Iris pigment epithelial cell (primary cell): ENCODE results near the gene TNNT2.

Source experiments
- DNase-seq: peaks from one replicate; pipeline ENCODE4 v3.0.0-alpha.2; 2011; ENCODE audit warnings: low read depth

Gene TNNT2

DNA sequence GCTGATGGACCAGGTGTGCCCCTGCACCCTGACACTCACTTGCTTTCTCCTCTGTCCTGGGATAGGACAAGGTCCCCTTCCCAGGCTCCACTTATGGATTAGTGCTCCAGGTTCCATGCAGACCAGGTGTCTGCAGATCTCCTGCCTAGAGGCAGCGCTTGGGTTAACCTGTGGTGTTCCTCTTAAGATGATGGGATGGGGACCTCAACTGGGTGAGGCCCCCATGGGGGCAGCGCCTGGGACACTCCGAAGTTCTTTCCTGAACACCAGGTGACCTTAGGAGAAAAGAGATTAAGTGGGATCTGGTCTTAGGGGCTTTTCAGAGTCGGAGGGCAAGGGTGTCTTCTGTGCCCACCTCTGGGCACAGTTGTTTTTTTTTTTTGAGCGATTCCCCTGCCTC lies 21.2 kb downstream of the TNNT2 start:
- DNase-seq: no peak

DNA sequence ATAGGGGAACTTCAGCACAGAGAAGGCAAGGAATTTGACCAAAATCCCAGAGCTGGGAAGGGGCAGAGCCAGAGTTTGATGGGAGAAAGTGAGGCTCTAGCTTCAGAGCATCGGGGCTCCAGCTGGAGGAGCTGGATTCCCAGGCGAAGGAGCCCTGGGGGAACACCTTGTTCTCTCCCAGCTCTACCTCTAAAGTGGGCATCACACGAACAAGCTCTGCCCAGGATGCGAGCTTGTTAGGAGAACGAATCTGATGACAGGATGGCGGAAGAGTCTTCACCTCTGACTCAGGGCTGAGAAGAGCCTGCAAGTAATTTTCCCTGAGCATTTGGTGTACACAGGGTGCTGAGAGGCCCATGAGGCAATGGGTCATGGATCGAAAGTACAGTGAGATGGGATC lies 22.0 kb downstream of the TNNT2 start:
- no peak for DNase-seq

DNA sequence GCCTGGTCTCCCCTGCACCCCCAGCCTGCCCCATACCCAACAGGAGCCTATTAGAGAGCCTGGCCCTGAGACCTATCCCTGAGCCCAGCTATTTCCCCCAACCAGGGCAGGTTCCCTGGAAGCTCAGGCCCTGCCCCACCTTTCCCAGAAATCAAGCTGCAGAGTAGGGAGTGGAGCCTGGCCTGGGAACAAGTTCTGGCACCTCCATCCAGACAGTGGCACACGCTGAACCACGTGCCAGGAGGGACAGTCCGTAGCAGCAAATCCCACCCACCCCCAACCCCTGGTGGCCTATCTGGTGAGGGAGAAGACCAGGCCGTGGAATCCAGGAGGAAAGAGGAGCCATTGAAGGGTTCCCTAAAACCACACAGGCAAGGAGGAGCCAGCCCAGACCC lies 22.6 kb downstream of the TNNT2 start:
- DNase-seq: no peak

DNA sequence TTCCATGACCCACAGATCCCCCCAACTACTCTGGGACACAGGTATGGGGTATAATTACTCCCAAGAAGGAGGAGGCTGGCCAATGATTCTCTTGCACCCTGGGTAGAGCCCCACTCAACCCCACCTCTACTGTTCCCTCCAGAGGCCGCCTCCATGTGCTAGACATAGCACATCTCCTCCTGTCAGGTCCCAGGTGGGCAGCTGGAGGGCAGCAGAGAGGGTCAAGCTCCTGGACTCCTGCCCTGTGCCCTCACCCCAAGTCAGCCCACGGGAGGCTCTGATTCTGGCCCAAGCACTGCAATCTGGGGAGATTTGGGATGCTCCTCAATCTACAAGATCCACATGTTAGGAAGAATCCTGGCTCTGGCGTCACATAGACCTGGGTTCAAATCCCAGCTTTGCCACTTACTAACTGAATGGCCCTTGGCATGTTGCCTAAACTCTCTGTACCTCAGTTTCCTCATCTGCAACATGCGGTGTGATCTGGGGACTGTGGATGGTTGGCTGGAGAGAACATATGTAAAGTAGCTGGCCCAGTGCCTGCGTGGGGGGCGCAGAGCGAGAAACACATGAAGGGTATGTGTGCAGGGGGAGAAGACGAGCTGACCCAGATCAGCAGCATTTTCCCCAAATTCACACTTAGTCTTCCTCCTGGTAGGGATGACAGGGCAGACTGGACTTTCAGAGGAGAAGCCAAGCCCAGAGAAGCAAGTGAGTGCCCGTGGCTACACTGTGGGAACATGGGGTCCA lies 23.2 kb downstream of the TNNT2 start:
- no peak for DNase-seq

DNA sequence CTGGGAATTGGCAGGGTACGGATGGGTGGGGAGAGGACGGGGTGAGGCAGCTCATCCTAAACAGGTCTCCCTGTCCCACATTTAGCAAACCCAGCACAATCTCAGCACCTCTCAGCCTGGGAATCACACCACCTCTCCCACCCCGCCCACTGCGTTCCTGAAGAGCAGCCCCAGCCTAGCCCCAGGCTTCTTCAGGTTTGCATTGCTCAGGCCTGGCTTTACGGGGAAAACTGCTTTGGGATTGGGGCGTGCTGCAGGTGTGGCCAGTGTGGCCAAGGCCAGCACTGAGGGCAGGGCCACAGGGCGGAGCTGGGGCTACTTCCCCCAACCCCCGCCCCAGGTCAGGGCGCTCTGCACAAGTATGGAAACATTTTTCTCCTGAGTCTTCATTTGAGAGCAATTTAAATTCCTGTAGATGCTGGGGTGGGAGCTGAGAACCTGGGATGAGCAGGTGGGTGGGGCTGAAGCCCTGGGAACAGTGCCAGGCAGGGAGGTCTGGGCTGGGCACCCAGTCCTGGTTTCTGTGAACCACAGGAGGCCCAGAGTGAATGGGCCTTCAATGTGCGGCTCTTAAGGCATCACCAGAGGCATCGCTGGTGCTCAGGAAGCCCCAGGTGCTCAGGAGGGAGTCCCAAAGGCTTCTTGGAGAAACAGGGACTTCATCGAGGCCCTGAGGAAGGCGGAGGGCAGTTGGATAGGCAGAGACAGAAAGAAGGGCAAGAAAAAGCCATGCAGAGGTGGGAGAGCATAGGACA lies 24.1 kb downstream of the TNNT2 start:
- DNase-seq: no peak

DNA sequence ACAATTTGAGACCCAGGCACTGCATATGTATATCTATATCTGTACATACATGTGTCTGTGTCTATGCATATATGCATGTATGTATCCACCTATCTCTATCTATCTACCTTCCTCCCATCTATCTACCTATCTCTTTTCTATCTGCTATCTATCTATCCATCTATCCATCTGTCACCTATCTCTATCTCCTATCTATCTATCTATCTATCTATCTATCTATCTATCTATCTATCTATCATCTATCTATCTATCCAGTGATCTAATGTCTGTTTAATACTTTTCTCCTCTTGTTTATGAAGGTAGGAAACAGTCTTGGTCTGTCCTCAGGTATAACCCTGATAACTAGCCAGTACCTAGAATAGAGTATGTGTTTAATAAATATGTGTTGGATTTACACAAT lies 25.9 kb downstream of the TNNT2 start:
- no peak for DNase-seq

DNA sequence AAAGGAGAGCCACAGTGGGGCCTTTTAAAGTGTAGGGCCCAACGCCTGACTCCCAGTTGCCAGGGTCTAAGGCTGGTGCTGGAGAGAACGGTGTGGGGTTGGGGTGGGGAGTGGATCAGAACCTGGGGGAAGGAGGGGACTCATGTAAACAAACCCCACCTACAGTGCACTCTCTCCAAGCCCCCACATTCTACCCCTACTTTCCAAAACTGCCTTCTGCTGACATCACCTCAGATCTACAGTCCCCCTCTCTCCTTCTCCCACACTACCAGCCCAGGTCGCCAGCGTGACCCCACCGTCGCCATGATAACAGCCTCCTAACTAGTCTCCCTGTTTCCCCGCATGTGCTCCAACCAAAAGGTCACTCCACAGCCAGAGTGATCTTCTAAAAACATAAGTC lies 26.6 kb downstream of the TNNT2 start:
- no peak for DNase-seq

DNA sequence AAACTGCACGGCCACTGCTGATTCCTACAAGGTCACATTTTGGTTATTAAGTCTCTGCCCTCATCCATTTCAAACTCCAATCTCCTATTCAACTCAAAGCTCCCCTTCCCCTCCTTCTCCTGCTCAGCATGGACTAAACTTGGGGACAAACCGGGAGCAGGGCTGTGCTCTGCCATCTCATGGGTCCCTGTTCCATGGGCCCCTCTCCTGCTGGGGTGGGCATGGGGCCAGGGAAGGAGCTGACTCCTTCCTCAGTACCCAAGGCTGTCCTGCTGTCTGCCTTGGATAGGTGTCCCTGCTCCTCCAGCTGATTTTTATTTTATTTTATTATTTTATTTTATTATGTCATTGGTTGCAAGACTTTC lies 27.1 kb downstream of the TNNT2 start:
- no peak for DNase-seq

DNA sequence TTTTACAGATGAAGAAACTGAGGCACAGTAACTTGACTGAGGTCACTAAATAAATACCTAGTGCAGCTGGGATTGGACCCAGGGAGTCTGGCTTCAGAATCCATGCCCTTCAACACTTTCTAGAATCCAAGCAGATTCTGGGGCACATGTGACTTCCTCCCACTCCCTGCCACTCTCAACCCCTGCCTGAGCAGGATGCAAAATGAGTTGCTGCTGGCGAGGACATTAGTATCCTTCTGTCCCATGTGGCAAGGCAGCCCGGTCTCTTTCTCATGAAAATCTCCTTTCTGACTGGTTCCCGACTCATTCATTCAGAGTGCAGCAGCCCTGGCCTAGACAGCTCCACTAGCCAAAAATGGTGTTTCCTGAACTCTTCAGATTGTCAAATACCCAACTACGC lies 28.4 kb downstream of the TNNT2 start:
- DNase-seq: no peak

DNA sequence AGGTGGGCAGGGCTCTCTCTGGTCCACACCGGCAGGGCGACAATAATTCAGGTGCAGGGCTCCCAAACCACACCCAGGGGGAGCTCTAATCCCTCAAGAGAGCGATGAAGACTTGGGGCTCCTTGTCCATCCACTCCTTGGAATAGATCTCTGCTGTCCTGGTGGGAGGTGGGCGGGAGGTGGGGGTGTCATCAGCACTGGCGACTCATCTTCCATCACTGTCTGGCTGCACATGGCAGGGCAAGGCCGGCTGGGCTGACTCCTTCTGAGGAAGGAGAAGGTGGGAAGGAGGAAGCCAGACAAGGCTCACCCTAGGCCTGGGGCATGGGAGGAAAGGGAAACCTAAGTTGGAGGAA lies 29.3 kb downstream of the TNNT2 start:
- DNase-seq: peak; percentile 49

DNA sequence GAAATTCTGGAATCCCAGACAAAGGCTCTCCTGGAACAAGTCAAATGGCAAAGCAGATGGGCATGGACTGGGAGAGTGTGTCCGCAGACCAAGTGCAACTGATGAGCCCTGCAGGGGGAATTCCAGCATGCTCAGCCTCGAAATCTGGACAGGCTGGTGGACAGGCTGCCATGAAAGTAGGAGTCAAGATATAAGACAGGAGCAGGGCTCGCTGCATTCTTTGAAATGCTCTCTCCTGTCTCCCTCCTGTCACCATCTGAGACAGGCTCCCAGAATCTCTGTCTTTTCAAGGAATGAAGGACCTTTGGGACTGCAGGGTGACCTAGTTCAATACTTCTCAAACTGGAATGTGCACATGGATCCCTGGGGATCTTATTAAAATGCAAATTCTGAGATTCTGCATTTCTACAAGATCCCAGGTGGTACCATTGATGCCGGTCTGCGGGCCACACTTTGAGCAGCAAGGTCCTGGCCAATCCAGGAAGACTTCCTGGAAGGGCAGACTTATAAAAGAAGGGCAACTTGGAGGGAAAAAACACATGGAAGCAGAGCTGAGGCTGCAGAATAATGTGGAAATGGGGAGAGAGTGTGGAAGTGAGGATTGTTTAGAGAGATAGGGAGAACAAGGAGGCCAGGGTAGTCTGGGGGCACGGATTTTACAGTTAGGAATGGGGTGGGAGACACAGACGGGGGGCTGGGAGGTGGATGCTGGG lies 29.8 kb downstream of the TNNT2 start:
- DNase-seq: no peak

DNA sequence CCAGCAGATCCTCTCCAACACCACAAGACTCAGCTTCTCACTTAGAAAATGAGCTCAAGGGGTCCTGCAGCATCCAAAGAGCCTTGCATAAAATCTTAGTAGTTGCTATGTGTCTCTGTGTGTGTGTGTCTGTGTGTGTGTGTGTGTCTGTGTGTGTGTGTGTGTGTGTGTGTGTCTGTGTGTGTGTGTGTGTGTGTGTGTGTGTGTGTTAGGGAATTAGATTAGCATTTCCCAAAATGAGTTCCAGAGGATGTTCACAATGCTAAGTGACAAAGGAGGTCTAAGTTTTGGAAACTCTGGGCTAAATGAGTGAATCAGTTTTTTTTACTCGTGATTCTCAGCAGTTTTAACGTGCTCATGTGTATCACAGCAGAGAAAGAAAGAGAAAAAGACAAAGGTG lies 30.5 kb downstream of the TNNT2 start:
- no peak for DNase-seq

DNA sequence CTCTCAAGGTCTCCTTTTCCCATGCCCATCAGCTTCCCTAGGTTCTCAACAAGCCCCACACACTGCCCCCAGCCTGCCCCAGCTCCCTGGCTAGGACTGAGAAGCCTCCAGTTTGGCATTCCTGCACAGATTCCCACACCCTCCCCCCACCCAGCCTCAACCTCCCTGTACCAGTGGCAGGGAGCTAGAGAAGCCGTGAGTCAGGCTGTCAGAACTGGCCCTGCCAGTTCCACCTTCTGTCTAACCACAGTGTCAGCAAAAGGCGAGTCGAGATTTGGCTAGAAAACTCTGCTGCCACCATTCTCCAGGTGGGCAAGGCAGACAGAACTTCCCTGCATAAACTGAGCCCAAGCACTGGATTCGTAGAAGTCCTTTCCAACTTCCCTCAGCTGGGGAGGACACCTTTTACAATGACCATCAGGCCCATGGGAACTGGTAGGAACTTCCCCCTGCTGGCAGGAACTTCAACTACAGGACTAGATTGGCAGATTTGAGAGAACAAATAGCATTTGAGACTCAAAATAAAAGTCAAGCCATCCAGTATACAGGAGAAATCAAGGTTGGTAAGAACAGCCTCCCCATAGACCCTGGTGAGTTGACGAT lies 31.0 kb downstream of the TNNT2 start:
- DNase-seq: peak; percentile 56

DNA sequence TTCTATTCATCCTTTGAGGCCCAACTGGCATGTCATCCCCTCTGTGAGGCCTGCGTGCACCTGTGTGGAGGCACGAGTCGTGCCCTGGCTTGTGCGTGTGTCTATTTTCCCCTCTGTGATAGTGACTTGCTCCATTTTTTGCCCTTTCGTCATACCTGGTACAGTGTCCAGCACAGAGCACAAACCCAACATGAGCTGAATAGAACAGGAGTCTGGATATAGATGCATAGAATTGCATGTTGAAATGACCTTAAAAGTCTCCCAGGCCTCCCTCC lies 32.5 kb downstream of the TNNT2 start:
- no peak for DNase-seq

DNA sequence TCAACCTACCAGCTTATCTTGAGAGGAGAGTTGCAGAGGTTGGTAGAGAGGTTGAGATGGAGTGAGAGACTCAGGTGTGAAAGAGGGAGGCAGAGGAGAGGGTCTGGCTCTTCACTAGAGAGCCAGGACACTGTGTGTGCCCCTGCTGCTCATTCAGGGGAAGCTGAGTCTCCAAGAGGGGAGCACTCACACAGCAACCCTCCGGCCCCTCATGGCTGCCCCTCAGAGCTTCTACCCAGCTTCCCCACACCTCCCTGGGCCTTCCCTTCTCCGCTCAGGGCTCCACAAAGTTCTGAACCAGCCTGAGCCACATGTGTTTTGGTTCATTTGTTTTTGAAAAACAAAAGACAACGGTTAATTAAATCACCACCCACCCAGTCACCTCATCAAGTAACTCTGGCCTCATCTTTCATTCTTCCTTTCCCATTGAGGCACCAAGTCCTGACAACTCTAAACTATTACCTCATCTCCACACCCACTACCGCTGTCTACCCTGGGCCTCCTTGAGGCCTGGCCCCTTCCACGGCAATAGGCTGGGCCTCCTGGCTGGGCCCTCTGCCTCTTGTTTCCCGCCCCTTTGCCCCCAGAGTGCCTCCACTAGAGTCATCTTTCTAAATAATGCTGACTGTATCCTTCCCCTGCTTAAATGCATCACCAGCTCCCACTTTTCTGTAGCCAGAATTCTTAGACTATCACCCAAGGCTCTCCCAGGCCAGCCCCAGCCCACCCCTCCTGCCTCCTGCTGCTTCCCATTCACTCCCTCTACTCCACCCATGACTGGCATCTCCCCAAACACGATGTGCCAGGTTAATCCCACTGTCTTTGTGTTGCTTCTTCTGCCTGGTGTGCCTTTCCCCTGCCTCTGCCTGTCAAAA lies 33.0 kb downstream of the TNNT2 start:
- no peak for DNase-seq

DNA sequence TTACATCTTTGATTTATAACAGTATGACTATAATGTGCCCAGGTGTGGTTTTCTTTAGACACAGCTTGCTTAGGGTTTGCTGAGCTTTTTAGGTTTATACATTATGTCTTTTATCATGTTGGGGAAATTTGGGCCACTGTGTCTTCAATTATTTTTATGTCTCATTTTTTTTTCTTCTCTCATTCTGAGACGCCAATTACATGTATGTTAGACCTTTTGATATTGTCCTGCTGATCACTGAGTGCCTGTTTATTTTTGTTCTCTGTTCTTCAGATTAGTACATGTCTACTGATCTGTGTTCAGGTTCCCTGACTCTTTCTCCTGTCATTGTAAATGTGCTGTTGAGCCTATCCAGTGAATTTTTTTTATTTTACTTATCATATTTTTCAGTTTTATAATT lies 36.1 kb downstream of the TNNT2 start:
- no peak for DNase-seq

DNA sequence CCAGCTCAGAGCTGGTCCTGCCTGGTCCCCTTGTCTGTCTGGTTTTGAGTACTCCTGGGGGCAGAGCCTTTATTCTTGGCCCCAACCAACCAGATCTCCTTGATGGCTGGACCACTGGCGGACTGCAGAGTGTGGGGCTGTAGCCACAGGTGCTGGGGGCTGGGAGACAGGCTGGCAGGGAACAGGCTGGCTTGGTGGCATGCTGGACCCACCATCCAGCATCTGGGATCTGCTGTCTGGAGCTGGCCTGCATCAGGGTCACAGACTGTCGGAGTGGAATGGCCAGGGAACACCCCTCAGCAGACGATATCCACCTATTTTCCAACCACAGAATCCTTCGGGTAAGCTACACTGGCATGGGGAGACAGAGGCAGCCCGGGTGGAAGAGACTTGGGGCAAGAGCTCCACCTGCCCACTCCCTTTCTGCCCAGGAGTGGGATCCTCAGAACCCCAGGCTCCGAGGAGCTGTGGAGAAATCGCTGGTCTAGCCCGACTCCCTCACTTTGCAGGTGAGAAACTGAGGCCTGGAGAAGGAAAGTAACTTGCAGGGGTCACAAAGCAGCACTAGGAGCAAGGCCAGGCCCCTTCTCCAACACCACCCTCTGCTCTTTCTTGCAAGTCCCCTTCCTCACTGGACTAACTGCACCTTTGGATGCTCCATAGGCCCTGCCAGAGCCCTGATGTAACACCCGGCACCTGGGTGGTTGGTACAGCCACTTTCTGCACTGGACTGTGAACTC lies 40.6 kb downstream of the TNNT2 start:
- DNase-seq: no peak

DNA sequence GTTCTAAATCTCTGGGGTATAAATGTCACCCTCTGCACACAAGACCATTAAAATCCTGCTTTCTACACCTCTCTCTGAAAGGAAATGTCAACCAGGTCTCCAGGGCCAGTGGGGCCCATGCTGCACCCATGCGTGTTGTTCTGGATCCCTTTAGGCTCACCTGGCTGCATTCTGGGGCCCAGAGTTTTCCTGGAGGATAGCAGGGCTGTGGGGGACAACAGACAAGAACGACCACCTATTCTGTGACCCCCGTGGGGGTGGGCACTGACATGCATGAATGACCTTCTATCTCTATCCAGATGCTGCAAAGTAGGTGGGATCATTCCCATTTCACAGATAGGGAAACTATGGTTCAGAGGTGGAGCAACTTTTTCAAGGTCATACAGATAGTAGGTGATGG lies 41.6 kb downstream of the TNNT2 start:
- no peak for DNase-seq

DNA sequence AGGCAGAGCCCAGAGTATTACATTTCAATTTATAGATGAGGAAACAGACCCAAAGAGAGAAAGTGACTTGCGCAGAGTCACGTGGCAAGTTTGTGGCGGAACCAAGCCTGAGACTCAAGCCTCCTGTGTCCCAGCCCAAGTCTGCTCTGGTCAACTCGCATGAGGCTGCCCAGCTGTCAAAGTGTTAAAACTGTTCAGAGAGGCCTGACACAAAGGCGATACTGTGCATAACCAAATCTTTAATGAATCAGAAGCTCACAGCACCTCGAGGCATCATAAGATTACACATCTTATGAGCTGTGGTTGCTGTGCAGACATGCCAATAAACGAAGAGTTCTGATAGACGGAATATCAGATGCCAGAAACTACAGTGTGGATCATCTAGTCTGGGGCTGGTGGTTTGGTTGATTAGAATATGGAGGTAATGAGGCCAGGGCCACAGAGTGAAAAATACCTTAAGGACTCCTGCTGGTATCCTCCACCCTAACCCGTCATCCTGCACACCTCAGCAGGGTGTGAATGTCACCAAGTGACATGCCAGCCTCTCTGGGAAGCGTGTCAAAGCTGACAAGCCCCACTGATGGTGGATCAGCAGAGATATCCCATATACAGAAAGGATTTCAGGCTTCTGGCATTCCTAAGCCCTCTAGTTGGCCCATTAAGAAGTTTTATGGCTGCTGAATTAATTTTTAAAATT lies 42.2 kb downstream of the TNNT2 start:
- no peak for DNase-seq

DNA sequence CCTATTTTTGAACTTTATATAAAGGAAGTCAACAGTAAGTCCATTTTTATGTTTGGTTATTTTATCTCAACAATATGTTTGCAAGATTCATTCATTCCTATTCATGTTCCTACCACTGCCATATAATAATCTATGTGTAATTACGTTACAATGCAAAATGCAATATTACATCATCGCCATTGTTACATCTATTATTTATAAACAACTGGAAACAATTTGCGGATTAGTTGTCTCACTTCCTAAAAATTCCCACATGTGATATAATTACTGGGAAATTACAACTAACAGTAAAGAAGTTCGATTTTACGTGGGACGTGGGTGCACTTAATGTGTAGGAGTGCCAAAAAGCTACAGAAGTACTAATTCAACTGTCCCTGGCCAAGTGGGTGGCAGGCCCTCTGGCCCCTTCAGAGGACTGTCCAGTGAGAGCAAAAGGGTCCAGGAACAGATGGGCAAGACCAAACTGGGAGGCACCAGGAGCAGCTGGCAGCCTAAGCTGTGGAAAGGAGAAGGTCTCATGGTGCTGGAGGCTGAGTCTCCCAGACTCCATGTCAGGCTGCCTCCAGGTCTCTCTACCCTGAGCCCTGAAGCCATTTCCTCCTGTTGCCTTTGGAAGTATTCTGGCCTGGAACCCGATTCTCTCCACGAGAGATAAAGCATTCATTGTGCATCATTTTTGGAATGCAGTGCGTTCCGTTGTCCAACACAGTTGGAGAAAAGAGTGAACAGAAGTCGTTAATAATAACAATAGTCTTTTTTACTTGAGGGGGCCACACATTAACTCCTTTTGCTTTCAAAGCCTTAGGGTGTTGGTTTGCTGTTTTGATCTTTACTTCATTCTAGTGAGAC lies 42.9 kb downstream of the TNNT2 start:
- DNase-seq: no peak
